ENCODE results near the gene FLNA.
A peak's percentile ranks its signal among the peaks of the same experiment; 100 is the strongest.

Gene FLNA

DNA sequence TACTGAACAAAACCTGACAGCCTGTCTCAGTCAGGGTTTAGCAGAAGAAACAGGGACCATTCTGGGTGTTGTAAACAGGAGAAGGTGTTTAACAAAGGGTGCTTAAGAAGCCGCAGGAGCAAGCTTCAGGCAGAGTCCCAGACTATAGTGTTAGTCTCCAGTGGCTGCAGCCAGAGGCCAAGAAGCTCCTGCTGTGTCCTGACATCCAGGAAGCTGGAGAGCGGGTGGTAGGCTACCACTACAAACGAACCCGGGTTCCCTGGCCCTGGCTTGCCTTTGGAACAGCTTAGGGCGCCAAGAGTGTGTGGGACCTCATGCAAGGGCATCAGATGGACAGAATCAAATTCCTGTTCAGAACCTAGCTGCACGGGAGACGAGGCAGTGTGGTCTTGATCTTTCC is 50.9 kb downstream of the FLNA start:
- DNase-seq (ENCODE audit: low read depth): no peak
- H3K4me3 ChIP-seq (ENCODE audit: control insufficient read depth, low read depth, low read length): no peak overlapping the region
- TF ChIP-seq, protein P1, sequence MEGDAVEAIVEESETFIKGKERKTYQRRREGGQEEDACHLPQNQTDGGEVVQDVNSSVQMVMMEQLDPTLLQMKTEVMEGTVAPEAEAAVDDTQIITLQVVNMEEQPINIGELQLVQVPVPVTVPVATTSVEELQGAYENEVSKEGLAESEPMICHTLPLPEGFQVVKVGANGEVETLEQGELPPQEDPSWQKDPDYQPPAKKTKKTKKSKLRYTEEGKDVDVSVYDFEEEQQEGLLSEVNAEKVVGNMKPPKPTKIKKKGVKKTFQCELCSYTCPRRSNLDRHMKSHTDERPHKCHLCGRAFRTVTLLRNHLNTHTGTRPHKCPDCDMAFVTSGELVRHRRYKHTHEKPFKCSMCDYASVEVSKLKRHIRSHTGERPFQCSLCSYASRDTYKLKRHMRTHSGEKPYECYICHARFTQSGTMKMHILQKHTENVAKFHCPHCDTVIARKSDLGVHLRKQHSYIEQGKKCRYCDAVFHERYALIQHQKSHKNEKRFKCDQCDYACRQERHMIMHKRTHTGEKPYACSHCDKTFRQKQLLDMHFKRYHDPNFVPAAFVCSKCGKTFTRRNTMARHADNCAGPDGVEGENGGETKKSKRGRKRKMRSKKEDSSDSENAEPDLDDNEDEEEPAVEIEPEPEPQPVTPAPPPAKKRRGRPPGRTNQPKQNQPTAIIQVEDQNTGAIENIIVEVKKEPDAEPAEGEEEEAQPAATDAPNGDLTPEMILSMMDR (IDR thresholded peaks at IDR 0.05; ENCODE audit: control insufficient read depth, insufficient read depth, low read depth, low read length, missing control alignments): no peak

DNA sequence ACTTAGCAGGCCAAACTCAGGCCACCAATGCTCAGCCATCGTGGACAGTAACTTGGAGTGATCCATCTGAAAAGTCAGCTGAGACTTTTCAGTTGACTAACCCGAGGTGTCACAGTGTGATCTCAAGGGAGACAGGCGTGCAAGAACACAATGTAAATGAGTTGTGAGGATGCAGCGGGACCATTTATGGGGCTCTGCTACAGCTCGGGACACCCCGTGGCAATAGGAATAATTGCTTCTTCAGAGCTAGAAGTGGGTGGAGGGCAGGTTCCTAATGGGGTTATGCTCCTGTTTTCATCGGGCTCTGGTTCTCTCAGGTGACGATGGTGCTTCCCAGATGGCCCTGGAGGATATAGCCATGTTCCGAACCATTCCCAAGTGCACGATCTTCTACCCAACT is 51.5 kb downstream of the FLNA start:
- DNase-seq (ENCODE audit: low read depth): no peak
- TF ChIP-seq, protein P1 (IDR thresholded peaks at IDR 0.05; ENCODE audit: control insufficient read depth, insufficient read depth, low read depth, low read length, missing control alignments): no peak
- no peak overlapping the region for H3K4me3 ChIP-seq (ENCODE audit: control insufficient read depth, low read depth, low read length)

DNA sequence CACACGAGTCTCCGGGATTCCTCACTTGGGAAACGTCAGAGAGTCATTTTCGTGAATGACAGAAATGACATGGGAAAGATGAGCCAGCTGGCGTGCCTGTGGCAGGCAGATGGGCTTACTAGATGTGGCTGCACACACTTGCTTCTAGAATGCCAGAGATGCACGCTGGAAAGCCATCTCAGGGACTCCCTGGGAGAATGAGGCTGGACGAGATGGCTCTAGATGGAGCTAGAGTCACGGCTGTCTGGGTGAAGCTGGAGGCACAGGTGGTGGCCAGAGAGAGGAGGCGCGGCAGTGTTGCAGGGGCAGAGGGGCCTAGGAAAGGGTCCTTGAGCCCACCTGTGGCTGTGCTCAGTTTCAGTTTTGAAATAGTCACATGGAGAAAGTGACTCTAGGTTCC is 52.8 kb downstream of the FLNA start:
- TF ChIP-seq, protein P1 (IDR thresholded peaks at IDR 0.05; ENCODE audit: control insufficient read depth, insufficient read depth, low read depth, low read length, missing control alignments): peak; percentile 13
- no peak overlapping the region for H3K4me3 ChIP-seq (ENCODE audit: control insufficient read depth, low read depth, low read length)
- no peak for DNase-seq (ENCODE audit: low read depth)

DNA sequence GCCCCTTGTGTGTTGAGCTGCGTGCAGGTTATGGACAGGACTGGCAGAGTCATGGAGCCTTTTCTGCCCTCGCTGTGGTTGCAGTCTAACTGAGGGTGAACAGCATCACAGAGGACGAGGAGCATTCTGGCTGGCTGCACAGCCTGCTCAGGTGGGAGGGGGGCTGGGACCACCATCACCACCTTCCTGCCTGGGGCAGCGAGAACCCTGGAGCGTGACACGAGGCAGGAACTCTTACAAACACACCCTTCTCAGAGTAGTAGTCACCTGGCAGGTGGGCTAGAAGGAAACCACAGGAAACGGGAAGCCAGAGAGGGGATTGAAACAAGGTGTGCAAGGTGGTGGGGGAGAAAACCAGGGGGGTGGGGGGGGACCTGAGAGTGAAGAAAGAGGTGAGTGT is 53.3 kb downstream of the FLNA start:
- DNase-seq (ENCODE audit: low read depth): no peak
- H3K4me3 ChIP-seq (ENCODE audit: control insufficient read depth, low read depth, low read length): no peak overlapping the region
- TF ChIP-seq, protein P1 (IDR thresholded peaks at IDR 0.05; ENCODE audit: control insufficient read depth, insufficient read depth, low read depth, low read length, missing control alignments): no peak

DNA sequence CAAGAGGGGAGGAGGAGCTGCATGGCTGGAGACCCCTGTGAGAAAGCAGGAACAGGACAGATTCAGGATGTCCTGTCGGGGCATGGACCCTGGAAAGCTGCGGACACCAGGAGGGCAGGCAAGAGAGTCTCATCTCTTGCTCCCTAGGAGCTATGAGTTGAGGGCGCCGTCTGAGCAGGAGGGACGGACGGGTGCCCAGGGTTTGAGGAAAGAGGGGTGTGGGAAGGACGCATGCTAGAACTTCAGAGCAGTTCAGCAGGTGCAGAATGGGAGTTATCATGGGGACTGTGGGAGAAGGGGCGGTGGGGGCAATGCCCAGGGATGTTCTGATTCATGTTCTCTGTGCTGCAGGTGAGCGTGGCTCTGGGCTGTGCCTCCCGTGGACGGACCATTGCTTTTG is 54.0 kb downstream of the FLNA start:
- no peak overlapping the region for H3K4me3 ChIP-seq (ENCODE audit: control insufficient read depth, low read depth, low read length)
- no peak for DNase-seq (ENCODE audit: low read depth)
- TF ChIP-seq, protein P1 (IDR thresholded peaks at IDR 0.05; ENCODE audit: control insufficient read depth, insufficient read depth, low read depth, low read length, missing control alignments): no peak

DNA sequence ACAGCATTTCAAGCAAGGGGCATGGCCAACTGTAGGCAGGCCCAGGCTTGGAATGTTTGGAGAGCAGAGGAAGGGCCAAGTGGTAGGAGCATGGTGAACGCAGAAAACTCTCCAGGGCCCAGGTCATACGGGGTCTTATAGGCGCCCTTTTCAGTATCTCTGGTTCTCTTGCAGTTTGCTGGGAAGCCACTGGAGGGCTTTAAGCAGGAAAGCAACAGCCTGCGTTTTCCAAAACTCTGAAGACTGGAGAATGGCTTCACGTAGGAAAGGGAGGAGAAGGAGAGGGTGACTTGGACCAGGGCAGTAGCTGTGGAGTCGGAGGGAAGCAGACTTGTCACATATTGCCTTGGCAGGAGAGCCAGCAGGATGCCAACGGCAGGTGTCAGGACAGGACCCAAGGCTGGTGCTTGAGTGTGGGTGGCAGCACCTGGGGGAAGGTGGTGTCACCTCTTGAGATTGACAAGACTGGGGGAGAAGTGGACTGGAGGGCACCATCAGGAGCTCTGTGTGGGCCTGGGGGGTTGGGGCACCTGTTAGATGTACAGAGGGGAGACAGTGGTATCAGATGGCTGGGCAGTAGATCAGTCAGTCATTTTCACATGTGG is 56.9 kb downstream of the FLNA start:
- TF ChIP-seq, protein P1 (IDR thresholded peaks at IDR 0.05; ENCODE audit: control insufficient read depth, insufficient read depth, low read depth, low read length, missing control alignments): peak; percentile 58
- no peak for DNase-seq (ENCODE audit: low read depth)
- H3K4me3 ChIP-seq (ENCODE audit: control insufficient read depth, low read depth, low read length): no peak overlapping the region

DNA sequence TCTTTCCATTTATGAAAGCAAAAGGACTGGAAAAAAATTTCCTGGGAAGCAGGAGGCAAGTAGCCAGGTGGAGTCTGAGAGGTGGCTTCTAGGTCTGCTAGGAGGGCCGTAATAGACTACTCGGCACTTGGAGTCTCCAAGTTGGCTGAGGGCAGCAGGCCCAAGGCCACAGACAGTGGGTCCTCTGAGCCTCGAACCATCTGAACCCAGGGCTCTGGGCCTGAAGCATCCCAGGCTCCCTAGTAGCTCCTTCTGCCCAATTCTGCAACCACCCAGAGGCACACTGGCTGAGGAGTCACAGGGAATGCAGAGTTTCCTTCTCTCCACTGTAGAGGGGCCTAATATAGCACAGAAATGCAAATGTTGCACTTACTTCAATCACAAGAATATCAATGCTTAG is 59.0 kb downstream of the FLNA start:
- DNase-seq (ENCODE audit: low read depth): no peak
- H3K4me3 ChIP-seq (ENCODE audit: control insufficient read depth, low read depth, low read length): no peak overlapping the region
- TF ChIP-seq, protein P1 (IDR thresholded peaks at IDR 0.05; ENCODE audit: control insufficient read depth, insufficient read depth, low read depth, low read length, missing control alignments): no peak
